Measurements from ENCODE around the gene PIK3C2G.

Gene PIK3C2G

DNA sequence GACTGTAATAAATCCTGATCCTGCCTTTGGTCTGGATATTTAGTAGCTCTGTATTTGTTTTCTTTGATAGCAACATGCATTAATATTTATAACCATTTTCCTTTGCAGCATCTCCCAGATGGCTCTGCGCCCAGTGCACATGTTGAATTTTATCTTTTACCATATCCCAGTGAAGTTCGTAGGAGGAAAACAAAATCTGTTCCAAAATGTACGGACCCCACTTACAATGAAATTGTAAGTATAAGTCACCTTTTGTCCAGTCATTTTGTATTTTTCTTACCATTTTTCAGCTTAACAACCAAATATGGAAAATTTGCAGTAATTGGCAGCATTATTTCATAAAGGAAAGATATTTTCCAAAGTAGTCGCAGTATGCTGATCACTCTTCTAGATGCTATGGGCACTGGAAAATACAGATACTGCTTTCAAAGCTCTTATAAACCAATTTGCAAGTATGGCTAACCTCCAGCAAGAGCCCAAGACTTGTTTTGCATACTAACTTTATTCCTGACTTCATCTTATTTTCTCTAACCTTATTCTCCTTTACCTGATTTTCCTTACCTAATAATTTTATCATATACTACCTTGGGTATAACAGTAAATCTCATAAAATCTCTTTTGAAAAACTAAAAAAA, 379.1 kb downstream of the PIK3C2G start:
- Mint-ChIP-seq H3K27ac (no peak overlapping the region), H3K27me3 (no peaks in the 10 kb centered on the region), H3K9me3 (peaks cover 10% of the 10 kb centered on the region), H3K4me1 (no peaks in the 10 kb centered on the region), H3K36me3 (no peaks in the 10 kb centered on the region), H3K4me3 (no peak overlapping the region)
- DNase-seq, result no peak
- CTCF ChIA-PET, result no interaction called here

DNA sequence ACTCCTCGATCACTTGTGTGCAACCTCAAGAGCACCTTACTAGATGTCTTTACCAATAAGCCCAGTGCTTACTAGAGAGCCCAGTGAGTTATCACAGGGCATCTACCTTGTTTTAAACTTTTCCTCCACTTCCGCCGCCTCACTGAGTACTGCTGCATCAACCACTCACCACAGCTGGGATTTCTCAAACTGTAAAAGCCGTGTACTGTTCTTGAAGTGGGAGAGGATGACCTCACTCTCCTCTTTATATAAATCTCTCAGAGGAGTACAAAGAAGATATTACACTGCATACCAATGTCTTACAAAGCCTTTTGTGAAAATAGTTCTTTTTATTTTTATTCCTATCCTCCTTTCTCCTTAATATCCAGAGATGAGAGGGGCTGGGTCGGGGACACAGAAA, 382.4 kb downstream of the PIK3C2G start:
- Mint-ChIP-seq H3K9me3 (peaks cover 3% of the 10 kb centered on the region), H3K4me1 (no peaks in the 10 kb centered on the region), H3K27ac (no peak overlapping the region), H3K27me3 (no peaks in the 10 kb centered on the region), H3K4me3 (no peak overlapping the region), H3K36me3 (no peaks in the 10 kb centered on the region)
- DNase-seq, result no peak
- CTCF ChIA-PET, result no interaction called here

DNA sequence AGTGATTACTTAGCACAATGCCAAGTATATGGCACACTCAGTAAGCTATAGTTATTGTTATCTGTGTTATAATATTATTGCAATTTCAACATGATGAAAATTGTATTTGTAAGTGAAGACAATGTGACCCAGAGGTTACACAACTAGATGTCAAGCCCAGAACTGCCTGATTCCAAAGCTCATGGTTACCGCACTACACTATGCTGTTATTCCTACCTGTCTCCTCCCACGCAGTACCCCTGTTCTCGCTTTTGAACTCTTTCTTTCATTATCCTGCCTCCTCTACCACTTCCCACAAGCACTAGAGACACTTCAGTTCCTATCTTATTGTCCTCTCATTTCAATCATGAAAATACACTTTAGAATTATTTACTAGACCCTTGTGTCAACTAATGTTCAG, 383.2 kb downstream of the PIK3C2G start:
- H3K36me3 Mint-ChIP-seq, result no peaks in the 10 kb centered on the region
- peaks cover 3% of the 10 kb centered on the region for H3K9me3 Mint-ChIP-seq
- no peaks in the 10 kb centered on the region for H3K4me1 Mint-ChIP-seq
- DNase-seq, result no peak
- no peak overlapping the region for H3K4me3 Mint-ChIP-seq
- H3K27me3 Mint-ChIP-seq, result no peaks in the 10 kb centered on the region
- H3K27ac Mint-ChIP-seq, result no peak overlapping the region
- CTCF ChIA-PET, result no interaction called here

DNA sequence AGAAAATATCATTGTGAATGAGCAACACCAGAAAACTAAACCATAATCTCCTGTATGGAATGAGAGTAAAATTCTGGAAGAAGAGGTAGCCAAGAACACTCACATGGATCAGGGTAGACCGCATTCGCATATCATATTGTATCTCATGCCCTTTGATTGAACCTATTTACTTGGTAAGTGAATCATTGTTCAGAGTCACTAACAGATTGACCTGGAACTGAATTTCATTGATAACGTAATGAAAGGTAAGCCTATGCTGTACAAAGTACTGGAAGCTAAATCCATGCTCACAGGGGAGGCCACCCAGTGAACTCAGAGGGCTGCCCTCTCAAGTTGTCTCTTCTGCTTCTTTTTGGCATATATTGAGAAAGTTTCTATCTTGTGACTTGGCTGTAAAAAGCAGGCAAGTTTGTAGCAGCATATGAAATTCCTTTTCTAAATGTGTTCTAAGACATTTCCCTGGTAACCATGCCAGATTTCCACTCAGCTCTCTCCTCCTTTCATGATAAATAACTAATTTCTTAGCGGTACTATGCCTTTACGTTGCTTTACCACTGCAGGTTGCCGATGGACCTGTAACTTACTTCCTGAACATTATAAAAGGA, 385.1 kb downstream of the PIK3C2G start:
- H3K9me3 Mint-ChIP-seq, result peaks cover 3% of the 10 kb centered on the region
- H3K27me3 Mint-ChIP-seq, result no peaks in the 10 kb centered on the region
- no peaks in the 10 kb centered on the region for H3K36me3 Mint-ChIP-seq
- no peak overlapping the region for H3K27ac Mint-ChIP-seq
- no peaks in the 10 kb centered on the region for H3K4me1 Mint-ChIP-seq
- no peak overlapping the region for H3K4me3 Mint-ChIP-seq
- CTCF ChIA-PET, result no interaction called here
- DNase-seq, result no peak

DNA sequence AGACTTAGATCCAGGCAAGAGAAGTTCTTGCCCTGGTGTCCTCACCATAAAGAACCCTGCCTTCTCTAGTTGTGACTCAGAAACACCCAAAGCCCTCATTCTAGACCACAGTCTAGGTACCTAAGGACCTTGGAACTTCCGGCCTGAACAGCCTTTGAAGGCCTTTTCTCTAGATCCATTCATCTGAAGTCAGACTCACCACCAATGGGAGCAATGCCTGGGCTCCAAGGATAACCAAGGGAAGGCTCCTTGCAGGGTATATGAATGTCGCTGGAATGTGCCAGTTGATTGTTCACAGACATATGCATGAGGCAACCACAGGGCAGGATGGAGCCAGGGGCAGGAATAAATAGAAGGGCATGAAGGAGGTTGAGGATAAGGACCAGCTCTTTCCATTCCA, 390.2 kb downstream of the PIK3C2G start:
- no peak for DNase-seq
- no peaks in the 10 kb centered on the region for H3K36me3 Mint-ChIP-seq
- H3K4me1 Mint-ChIP-seq, result no peaks in the 10 kb centered on the region
- peaks cover 3% of the 10 kb centered on the region for H3K9me3 Mint-ChIP-seq
- no peak overlapping the region for H3K4me3 Mint-ChIP-seq
- no peak overlapping the region for H3K27ac Mint-ChIP-seq
- H3K27me3 Mint-ChIP-seq, result no peaks in the 10 kb centered on the region
- CTCF ChIA-PET, result no interaction called here

DNA sequence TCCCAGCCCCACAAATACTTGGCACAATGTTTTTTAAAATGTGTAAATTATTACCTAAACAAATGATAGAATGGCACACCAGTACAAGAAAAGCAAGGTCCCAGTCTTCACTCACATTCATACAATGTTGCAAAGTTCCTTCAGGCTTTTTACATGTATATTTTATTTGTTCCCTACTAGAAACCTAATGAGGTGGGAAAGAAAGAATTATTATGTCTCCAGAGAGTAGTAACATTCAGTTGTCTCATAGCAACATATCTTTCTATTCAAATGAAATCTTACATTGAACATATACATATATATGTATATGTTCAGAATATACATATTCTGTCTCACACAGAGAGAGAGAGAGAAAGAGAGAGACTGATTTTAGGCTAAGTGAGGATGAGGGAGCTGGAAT, 391.3 kb downstream of the PIK3C2G start:
- CTCF ChIA-PET, result no interaction called here
- DNase-seq, result no peak
- Mint-ChIP-seq H3K27me3 (no peaks in the 10 kb centered on the region), H3K9me3 (peaks cover 12% of the 10 kb centered on the region), H3K27ac (no peak overlapping the region), H3K4me1 (no peaks in the 10 kb centered on the region), H3K36me3 (no peaks in the 10 kb centered on the region), H3K4me3 (no peak overlapping the region)

DNA sequence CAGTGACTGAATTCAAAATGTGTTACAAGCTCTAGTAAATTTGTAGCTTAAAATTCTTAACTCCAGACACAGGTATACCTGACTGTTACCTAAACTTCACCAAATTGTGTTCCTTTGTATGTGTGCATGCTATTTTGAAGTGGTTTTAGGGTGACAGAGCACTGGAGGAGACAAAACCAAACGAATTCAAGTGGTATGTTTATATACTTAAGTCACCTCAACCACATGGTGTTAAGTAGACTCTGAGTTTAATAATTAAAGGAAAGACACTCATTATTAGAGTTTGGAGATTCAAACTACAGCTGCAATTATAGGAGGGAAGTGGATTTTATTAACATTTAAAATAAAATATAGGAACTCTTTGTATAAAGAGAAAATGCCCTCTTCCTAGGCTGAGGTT, 392.1 kb downstream of the PIK3C2G start:
- H3K4me1 Mint-ChIP-seq, result no peaks in the 10 kb centered on the region
- no peaks in the 10 kb centered on the region for H3K36me3 Mint-ChIP-seq
- H3K27me3 Mint-ChIP-seq, result no peaks in the 10 kb centered on the region
- H3K27ac Mint-ChIP-seq, result no peak overlapping the region
- DNase-seq, result no peak
- CTCF ChIA-PET, result no interaction called here
- no peak overlapping the region for H3K4me3 Mint-ChIP-seq
- H3K9me3 Mint-ChIP-seq, result peaks cover 12% of the 10 kb centered on the region

DNA sequence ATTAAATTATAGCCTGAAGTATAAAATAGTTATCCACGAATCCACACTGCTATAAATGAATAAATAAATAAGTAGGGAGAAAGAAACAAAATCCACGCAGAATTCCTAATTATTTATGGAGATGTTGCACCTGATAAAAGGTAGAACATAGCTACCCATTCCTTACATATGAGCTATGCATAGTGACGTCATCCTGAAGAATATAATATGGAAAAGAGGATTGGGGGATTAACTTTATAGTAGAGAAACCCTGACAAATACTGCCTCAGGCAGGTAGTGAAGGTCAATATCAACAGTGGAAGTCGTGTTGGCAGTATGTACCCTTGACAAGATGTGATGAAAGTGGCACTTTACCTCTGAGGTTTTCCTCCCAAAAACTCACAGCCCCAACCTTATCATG, 394.0 kb downstream of the PIK3C2G start:
- Mint-ChIP-seq H3K4me3 (no peak overlapping the region), H3K27me3 (no peaks in the 10 kb centered on the region), H3K9me3 (peaks cover 12% of the 10 kb centered on the region), H3K36me3 (no peaks in the 10 kb centered on the region), H3K27ac (no peak overlapping the region), H3K4me1 (no peaks in the 10 kb centered on the region)
- DNase-seq, result no peak
- CTCF ChIA-PET, result no interaction called here

DNA sequence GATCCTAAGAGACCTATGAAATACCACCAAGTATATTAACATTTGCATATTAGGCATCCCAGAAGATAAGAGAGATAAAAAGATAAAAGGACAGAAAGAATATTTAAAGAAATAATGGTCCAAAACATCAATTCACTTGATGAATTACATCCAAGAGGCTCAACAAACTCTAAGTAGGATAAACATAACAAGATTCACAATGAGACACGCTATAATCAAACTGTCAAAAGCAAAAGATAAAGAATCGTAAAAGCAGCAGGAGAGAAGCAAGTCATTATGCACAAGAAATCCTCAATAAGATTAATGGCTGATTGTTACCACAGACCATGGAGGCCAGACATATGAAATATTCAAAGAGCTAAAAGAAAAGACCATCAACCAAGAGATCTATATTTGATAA, 396.9 kb downstream of the PIK3C2G start:
- Mint-ChIP-seq H3K27ac (no peak overlapping the region), H3K9me3 (peaks cover 16% of the 10 kb centered on the region), H3K4me1 (no peaks in the 10 kb centered on the region), H3K4me3 (no peak overlapping the region), H3K36me3 (no peaks in the 10 kb centered on the region), H3K27me3 (no peaks in the 10 kb centered on the region)
- CTCF ChIA-PET, result no interaction called here
- no peak for DNase-seq

DNA sequence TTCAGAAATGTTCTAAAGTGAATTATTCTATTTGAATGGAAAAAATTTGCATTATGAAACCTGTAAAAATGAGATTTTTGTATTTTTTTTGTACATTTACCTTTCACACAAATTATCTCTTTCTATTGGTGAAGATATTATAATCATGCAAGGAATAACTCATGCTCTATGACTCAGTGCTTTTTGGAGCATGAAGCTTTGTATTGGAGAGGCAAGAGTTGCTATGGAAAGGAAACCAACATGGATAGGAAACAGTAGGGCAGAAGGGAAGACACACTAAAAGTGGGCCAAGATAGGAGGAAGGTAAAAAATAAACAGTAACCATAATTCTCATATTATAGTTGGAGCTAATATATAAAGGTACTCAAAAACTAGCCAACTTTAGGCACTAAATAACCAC, 397.5 kb downstream of the PIK3C2G start:
- no peak overlapping the region for H3K27ac Mint-ChIP-seq
- CTCF ChIA-PET, result no interaction called here
- H3K36me3 Mint-ChIP-seq, result no peaks in the 10 kb centered on the region
- H3K27me3 Mint-ChIP-seq, result no peaks in the 10 kb centered on the region
- no peak overlapping the region for H3K4me3 Mint-ChIP-seq
- no peaks in the 10 kb centered on the region for H3K4me1 Mint-ChIP-seq
- H3K9me3 Mint-ChIP-seq, result peaks cover 16% of the 10 kb centered on the region
- DNase-seq, result no peak

DNA sequence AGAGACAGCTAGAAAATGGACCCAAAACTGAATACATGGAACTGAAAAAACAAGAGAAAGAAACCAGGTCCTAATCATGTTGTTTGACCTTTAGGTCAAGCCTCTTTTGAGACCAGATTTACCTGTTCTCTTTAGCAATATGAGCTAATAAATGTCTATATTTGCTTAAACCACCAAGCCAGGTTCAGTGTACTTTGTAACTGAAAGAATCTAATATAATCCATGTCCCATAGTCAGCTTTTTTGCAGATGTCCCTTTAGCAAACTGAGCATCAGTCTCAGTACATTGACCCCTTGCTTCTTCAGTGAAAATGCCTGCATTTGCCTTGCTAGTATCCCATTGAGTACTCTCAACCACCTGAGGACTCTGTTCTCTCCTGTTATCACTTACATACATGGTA, 414.8 kb downstream of the PIK3C2G start:
- CTCF ChIA-PET, result no interaction called here
- Mint-ChIP-seq H3K9me3 (peaks cover 4% of the 10 kb centered on the region), H3K4me3 (no peak overlapping the region), H3K27ac (no peak overlapping the region), H3K36me3 (no peaks in the 10 kb centered on the region), H3K27me3 (no peaks in the 10 kb centered on the region), H3K4me1 (no peaks in the 10 kb centered on the region)
- no peak for DNase-seq

DNA sequence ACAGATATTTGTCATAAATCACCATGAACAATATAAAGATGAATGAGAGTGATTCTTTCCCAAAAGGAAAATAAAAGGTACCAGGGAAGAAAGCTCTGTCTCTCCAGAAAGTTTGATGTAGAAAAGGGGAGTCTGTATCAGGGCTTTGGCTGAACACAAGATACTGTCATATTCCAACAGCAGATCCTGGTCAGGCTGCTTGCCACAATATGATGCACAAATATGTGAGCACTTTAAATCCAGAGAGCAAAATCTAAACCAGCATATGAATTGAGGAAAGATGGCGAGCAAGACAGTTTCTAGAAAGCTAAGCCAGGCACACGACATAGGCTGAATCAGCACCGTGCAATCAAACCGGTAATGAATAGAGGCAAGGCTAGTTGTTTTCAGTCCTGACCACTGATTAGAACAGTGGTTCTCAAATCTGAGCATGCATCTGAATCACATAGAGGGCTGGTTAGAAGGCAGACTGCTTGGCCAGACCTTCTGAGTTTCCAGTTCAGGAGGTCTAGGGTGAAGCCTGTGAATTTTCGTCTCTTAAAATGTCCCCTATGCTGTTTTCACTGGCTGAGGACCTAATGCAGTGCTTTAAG, 415.8 kb downstream of the PIK3C2G start:
- Mint-ChIP-seq H3K36me3 (no peaks in the 10 kb centered on the region), H3K4me3 (no peak overlapping the region), H3K9me3 (peaks cover 4% of the 10 kb centered on the region), H3K27ac (no peak overlapping the region), H3K4me1 (no peaks in the 10 kb centered on the region), H3K27me3 (no peaks in the 10 kb centered on the region)
- CTCF ChIA-PET, result no interaction called here
- DNase-seq, result no peak

DNA sequence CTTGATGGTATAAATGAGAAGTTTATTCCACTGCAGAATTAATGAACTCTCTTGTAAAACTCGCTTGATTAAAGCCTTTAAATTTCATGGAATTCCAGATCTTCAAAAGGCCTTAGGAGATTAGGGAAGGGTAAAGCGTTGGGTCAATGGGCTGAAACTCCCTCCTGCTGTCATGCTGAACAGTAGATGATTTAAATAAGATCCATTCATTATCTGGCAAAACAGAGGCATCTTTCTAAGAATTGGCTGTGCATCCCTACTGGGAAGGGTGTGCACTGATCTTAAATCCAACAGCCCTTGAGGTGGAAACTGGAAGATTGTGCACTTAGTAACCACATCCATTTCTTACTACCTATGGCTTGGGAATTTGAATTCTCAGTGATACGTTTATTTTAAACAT, 420.5 kb downstream of the PIK3C2G start:
- peaks cover 4% of the 10 kb centered on the region for H3K9me3 Mint-ChIP-seq
- no peak overlapping the region for H3K27ac Mint-ChIP-seq
- no peaks in the 10 kb centered on the region for H3K27me3 Mint-ChIP-seq
- no peak overlapping the region for H3K4me3 Mint-ChIP-seq
- DNase-seq, result no peak
- H3K4me1 Mint-ChIP-seq, result no peaks in the 10 kb centered on the region
- CTCF ChIA-PET, result no interaction called here
- H3K36me3 Mint-ChIP-seq, result no peaks in the 10 kb centered on the region

DNA sequence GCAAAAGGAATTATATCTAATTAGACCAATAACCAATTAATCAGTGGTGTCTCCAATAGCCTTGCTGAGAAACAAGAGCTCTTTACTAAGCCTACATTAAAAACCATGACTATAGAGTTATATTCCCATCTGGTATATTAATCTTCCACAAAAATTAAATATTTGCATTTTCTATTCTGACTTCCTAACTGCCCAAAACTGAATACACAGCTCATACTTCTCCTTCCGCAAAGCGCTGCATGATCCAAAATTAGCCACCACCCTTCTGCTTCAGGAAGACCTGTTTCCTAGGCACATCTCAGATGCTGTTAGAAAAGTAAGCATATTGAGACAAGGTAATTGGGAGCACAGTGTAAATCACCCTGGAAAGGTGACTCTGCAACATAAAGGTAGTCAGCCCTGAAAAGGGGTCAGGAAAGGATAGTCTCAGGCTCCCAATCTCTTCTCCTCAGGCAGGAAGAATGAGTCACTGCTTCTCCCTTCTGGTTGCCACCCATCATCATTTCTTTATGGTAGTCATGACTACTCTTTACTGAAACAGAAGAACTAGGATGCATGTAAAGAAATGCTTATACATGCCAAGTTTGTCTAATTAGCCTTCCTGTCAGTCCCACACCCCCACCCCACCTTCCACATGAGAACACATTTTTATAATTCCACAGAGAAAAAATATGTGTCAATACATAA, 422.2 kb downstream of the PIK3C2G start:
- CTCF ChIA-PET, result no interaction called here
- no peaks in the 10 kb centered on the region for H3K27me3 Mint-ChIP-seq
- DNase-seq, result no peak
- H3K9me3 Mint-ChIP-seq, result peaks cover 4% of the 10 kb centered on the region
- no peaks in the 10 kb centered on the region for H3K36me3 Mint-ChIP-seq
- no peaks in the 10 kb centered on the region for H3K4me1 Mint-ChIP-seq
- no peak overlapping the region for H3K27ac Mint-ChIP-seq
- no peak overlapping the region for H3K4me3 Mint-ChIP-seq

DNA sequence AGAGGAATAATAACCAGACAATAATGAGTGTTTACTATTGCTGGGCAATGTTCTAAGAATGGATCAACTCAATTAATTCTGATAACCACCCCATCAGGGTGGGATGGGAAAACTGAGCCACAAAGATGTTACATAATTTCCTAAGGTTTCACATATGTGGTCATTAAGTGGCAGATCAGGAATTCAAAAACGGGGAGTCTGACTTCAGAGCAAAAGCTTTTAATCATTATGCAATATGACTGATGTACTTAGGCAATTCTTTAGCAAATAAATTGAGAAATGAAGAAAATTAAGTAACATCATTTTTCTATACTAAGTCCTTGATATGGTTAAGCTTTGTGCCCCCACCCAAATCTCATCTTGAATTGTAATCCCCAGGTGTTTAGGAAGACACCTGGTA, 423.1 kb downstream of the PIK3C2G start:
- Mint-ChIP-seq H3K27ac (no peak overlapping the region), H3K9me3 (peaks cover 4% of the 10 kb centered on the region), H3K36me3 (no peaks in the 10 kb centered on the region), H3K4me1 (no peaks in the 10 kb centered on the region), H3K27me3 (no peaks in the 10 kb centered on the region), H3K4me3 (no peak overlapping the region)
- no peak for DNase-seq
- CTCF ChIA-PET, result no interaction called here
